Measurements from ENCODE around the gene PDE10A. TPM values are rescaled to one million over a fixed set of nuclear protein-coding genes. Genes with fewer than 3 reads are reported as not detected.

Gene PDE10A
- total RNA-seq, 4 donors from 2014 or later: 3.5 to 10.0 (median 6.2) TPM

DNA sequence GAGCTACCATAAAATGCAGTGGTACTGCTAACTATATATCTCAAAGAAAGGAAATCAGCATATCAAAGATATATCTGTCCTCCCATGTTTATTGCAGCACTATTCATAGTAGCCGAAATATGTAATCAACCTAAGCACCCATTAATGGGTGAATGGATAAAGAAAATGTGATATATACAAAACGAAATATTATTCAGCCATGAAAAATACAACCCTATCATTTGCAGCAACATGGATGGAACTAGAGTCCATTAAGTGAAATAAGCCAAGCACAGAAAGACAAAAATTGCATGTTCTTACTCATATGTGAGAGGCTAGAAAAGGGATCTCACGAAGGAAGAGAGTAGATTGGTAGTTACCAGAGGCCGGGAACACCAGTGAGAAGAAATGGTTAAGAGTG lies 126.1 kb downstream of the PDE10A start:
- no peak overlapping the region for H3K4me3 ChIP-seq
- no peak for DNase-seq (ENCODE audit: low spot score in 2 of 2)
- no peaks in the 10 kb centered on the region for H3K4me1 ChIP-seq
- H3K27ac ChIP-seq: no peak overlapping the region
- WGBS, 2 donors: 94 to 96% methylated on average over 4 of the region's 4 CpGs
- no peaks in the 10 kb centered on the region for H3K9me3 ChIP-seq
- H3K27me3 ChIP-seq: no peaks in the 10 kb centered on the region
- TF ChIP-seq, protein P1, sequence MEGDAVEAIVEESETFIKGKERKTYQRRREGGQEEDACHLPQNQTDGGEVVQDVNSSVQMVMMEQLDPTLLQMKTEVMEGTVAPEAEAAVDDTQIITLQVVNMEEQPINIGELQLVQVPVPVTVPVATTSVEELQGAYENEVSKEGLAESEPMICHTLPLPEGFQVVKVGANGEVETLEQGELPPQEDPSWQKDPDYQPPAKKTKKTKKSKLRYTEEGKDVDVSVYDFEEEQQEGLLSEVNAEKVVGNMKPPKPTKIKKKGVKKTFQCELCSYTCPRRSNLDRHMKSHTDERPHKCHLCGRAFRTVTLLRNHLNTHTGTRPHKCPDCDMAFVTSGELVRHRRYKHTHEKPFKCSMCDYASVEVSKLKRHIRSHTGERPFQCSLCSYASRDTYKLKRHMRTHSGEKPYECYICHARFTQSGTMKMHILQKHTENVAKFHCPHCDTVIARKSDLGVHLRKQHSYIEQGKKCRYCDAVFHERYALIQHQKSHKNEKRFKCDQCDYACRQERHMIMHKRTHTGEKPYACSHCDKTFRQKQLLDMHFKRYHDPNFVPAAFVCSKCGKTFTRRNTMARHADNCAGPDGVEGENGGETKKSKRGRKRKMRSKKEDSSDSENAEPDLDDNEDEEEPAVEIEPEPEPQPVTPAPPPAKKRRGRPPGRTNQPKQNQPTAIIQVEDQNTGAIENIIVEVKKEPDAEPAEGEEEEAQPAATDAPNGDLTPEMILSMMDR (IDR thresholded peaks at IDR 0.05): no peak
- TF ChIP-seq POLR2A (IDR thresholded peaks at IDR 0.05) (no peak), EP300 (IDR thresholded peaks at IDR 0.05) (no peak)
- no peaks in the 10 kb centered on the region for H3K36me3 ChIP-seq

- H3K36me3 ChIP-seq: no peaks in the 10 kb centered on the region
- no peaks in the 10 kb centered on the region for H3K4me1 ChIP-seq
- TF ChIP-seq POLR2A (IDR thresholded peaks at IDR 0.05): no peak
- TF ChIP-seq, protein P1 (IDR thresholded peaks at IDR 0.05): no peak
- no peak for TF ChIP-seq EP300 (IDR thresholded peaks at IDR 0.05)
- H3K4me3 ChIP-seq: no peak overlapping the region
- no peaks in the 10 kb centered on the region for H3K9me3 ChIP-seq
- DNase-seq (ENCODE audit: low spot score in 2 of 2): no peak
- H3K27ac ChIP-seq: no peak overlapping the region
- WGBS, 2 donors: 89% methylated on average over 3 of the region's 3 CpGs
- H3K27me3 ChIP-seq: no peaks in the 10 kb centered on the region
Measured at GRCh38 chr6:165519316-165519715, 143.7 kb downstream of the PDE10A start.

DNA sequence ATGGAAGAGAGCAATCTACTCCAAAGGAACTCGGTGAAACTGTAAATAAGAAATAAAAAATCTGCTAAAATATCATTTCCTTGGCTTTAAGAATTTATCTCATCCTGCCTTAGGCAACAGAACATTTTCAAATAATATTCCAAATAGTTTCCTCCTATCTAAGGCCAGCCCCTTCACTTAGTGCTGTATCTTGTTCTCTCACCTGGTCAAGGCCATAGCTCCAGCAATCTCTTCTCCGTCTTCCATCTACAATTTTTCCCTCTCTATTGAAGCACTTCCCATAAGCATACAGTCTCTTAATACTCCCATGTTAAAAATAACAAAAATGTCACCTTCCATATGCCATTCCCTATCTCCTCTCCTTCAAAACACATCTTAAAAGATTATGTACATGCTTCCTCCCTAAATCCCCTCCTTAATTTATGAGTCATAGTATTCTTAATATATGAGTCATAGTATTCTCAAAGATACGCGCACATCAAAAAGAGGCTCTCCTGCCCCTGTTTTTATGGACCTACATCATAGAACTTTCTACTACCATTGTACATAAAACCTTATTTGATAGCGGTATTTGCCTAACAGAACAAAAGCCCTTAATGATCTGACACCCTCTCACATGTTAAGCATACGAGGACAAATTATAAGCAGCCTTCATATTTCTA lies 146.9 kb downstream of the PDE10A start:
- TF ChIP-seq, protein P1 (IDR thresholded peaks at IDR 0.05): no peak
- TF ChIP-seq EP300 (IDR thresholded peaks at IDR 0.05): no peak
- Histone ChIP-seq H3K36me3 (no peaks in the 10 kb centered on the region), H3K27ac (no peak overlapping the region), H3K9me3 (no peaks in the 10 kb centered on the region), H3K4me3 (no peak overlapping the region), H3K27me3 (no peaks in the 10 kb centered on the region), H3K4me1 (no peaks in the 10 kb centered on the region)
- WGBS, 2 donors: 70 to 79% methylated on average over 6 of the region's 6 CpGs
- no peak for DNase-seq (ENCODE audit: low spot score in 2 of 2)

DNA sequence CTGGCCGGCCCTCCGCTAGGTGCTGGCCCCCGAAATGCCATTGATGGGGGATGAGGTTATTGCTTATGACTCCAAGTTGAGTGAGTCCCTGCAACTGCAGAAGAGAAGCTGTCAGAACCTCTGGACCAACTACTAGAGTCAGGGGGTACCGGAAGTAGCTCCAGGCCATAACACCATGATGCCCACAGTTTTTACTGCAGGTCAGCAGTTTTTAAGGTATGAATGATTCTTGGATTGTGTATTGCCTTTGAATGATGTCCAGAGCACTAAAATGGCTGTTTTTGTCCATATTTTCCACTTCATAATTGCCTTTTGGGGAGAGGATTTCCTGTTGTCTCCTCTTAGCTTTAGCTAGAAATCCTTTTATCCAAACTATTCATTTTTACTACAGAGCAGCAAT lies 148.4 kb downstream of the PDE10A start:
- Histone ChIP-seq H3K27ac (no peak overlapping the region), H3K27me3 (no peaks in the 10 kb centered on the region), H3K36me3 (no peaks in the 10 kb centered on the region), H3K9me3 (no peaks in the 10 kb centered on the region), H3K4me1 (no peaks in the 10 kb centered on the region), H3K4me3 (no peak overlapping the region)
- no peak for TF ChIP-seq EP300 (IDR thresholded peaks at IDR 0.05)
- TF ChIP-seq, protein P1 (IDR thresholded peaks at IDR 0.05): no peak
- no peak for TF ChIP-seq POLR2A (IDR thresholded peaks at IDR 0.05)
- 98 to 100% methylated on average over 4 of the region's 4 CpGs for WGBS, 2 donors
- DNase-seq (ENCODE audit: low spot score in 2 of 2): no peak

DNA sequence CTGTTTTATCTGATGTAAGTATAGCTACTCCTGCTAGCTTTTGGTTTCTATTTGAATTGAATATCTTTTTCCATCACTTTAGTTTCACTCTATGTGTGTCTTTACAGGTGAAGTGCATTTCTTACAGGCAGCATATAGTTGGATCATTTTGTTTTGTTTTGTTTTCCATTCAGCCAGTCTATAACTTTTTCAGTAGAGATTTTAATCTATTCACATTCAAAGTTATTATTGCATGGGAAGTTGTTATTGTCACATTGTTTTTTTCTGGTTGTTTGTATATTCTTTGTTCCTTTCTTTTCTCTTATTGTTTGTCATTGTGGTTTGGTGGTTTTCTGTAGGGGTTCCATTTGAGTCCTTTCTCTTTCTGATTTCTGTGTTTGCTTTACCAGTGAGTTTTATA lies 151.2 kb downstream of the PDE10A start:
- no peaks in the 10 kb centered on the region for H3K4me1 ChIP-seq
- no peaks in the 10 kb centered on the region for H3K9me3 ChIP-seq
- no peak overlapping the region for H3K4me3 ChIP-seq
- H3K27me3 ChIP-seq: no peaks in the 10 kb centered on the region
- no peak overlapping the region for H3K27ac ChIP-seq
- DNase-seq (ENCODE audit: low spot score in 2 of 2): no peak
- H3K36me3 ChIP-seq: no peaks in the 10 kb centered on the region
- TF ChIP-seq, protein P1 (IDR thresholded peaks at IDR 0.05): no peak
- TF ChIP-seq EP300 (IDR thresholded peaks at IDR 0.05) (no peak), POLR2A (IDR thresholded peaks at IDR 0.05) (no peak)

All from tibial nerve (tissue), 4 donors.